ENCODE results near the gene ARMC9.

DNA sequence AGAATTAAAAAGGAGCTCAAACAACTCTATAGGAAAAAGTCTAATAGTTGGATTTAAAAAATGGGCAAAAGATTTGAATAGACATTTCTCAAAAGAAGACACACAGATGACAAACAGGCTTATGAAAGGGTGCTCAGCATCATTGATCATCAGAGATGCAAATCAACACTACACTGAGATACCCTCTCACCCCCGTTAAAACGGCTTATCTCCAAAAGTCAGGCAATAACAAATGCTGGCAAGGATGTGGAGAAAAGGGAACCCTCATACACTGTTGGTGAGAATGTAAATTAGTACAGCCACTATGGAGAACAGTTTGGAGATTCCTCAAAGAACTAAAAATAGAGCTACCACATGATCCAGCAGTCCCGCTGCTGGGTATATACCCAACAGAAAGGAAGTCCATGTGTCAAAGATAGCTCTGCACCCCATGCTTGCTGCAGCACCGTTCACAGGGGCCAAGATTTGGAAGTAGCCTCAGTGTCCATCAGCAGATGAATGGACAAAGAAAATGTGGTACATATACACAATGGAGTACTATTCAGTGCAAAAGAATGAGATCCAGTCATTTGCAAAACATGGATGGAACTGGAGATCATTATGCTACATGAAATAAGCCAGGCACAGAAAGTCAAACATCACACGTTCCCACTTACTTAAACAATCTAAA is 150.4 kb downstream of the ARMC9 start:
- TF ChIP-seq, protein P1, sequence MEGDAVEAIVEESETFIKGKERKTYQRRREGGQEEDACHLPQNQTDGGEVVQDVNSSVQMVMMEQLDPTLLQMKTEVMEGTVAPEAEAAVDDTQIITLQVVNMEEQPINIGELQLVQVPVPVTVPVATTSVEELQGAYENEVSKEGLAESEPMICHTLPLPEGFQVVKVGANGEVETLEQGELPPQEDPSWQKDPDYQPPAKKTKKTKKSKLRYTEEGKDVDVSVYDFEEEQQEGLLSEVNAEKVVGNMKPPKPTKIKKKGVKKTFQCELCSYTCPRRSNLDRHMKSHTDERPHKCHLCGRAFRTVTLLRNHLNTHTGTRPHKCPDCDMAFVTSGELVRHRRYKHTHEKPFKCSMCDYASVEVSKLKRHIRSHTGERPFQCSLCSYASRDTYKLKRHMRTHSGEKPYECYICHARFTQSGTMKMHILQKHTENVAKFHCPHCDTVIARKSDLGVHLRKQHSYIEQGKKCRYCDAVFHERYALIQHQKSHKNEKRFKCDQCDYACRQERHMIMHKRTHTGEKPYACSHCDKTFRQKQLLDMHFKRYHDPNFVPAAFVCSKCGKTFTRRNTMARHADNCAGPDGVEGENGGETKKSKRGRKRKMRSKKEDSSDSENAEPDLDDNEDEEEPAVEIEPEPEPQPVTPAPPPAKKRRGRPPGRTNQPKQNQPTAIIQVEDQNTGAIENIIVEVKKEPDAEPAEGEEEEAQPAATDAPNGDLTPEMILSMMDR (IDR thresholded peaks at IDR 0.05) = no peak
- no peak for TF ChIP-seq POLR2AphosphoS5 (IDR thresholded peaks at IDR 0.05)

Data from suprapubic skin (tissue), 3 donors.